HEK293T (cell line): ENCODE results near the gene ZNF821.
"Not testable (repeated sequence)": the region's sequence is repeated elsewhere in the genome, so short reads cannot be mapped to it uniquely, and the experiment has no call there.

Experiments used
- CTCF ChIA-PET: fragments of 350-600 bp; formaldehyde crosslinking; extraction: SDS; loops from one replicate; lab custom pipeline; 2021; ENCODE audit warnings: antibody characterized with exemption, inconsistent platforms; lab: Yijun Ruan, JAX
- POLR2A ChIA-PET: fragments of 350-600 bp; formaldehyde crosslinking; extraction: SDS; loops from one replicate; lab custom pipeline; 2020; ENCODE audit warnings: antibody characterized with exemption, inconsistent platforms; lab: Yijun Ruan, JAX
- DNase-seq: peaks from one replicate; pipeline ENCODE4 v3.0.0; 2012; ENCODE audit warnings: mixed read lengths; ENCODE audit errors: extremely low spot score
- ARNT ChIP-seq: fragments of 450-650 bp; IDR thresholded peaks from 2 replicates; pipeline ENCODE4 v1.6.1; 2017; ENCODE audit warnings: mild to moderate bottlenecking
- BHLHE40 ChIP-seq: fragments of 450-650 bp; IDR thresholded peaks from 2 replicates; pipeline ENCODE4 v1.6.1; 2016; ENCODE audit warnings: mild to moderate bottlenecking, moderate library complexity, borderline replicate concordance
- CTBP1 ChIP-seq: fragments of 450-650 bp; IDR thresholded peaks from 2 replicates; pipeline ENCODE4 v1.6.1; 2016; ENCODE audit warnings: borderline replicate concordance
- ELF4 ChIP-seq: fragments of 450-650 bp; IDR thresholded peaks from 2 replicates; pipeline ENCODE4 v1.6.1; 2017; ENCODE audit warnings: antibody characterized with exemption
- FOXK2 ChIP-seq: fragments of 450-650 bp; IDR thresholded peaks from 2 replicates; pipeline ENCODE4 v1.6.1; 2016; ENCODE audit warnings: mild to moderate bottlenecking
- FOXM1 ChIP-seq: fragments of 450-650 bp; IDR thresholded peaks from 2 replicates; pipeline ENCODE4 v1.6.1; 2017; ENCODE audit warnings: mild to moderate bottlenecking, borderline replicate concordance
- HDGF ChIP-seq: fragments of 450-650 bp; IDR thresholded peaks from 2 replicates; pipeline ENCODE4 v1.6.1; 2017; ENCODE audit warnings: antibody characterized with exemption, borderline replicate concordance
- L3MBTL2 ChIP-seq: fragments of 450-650 bp; conservative IDR thresholded peaks from 2 replicates; pipeline ENCODE4 v1.6.1; 2016; ENCODE audit warnings: mild to moderate bottlenecking
- NFRKB ChIP-seq: fragments of 450-650 bp; IDR thresholded peaks from 2 replicates; pipeline ENCODE4 v1.6.1; 2016; ENCODE audit warnings: mild to moderate bottlenecking, moderate library complexity
- SUZ12 ChIP-seq: fragments of 450-650 bp; IDR thresholded peaks from 2 replicates; pipeline ENCODE4 v1.6.1; 2016; ENCODE audit warnings: mild to moderate bottlenecking

The ZNF821 gene

DNA sequence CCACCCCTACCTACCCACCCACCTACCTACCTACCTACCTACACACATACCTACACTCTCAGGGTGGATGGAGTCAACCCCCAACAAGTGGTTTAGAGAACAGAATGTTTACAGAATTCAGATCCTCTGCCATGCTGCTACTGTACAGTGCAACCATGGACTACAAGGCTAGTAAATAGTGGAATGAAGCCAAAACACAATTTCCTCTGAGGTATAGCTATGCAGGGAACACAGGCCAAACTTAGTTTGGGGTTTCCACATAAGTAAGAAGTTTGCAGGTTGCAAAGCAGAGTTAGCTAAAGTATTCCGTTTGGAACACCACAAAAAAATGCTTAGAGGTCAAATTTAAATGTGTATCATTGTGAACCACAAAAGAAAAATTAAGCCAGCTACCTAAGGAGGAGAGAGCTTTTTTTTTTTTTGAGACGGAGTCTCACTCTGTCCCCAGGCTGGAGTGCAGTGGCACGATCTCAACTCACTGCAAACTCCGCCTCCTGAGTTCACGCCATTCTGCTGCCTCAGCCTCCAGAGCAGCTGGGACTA, 72.7 kb downstream of the ZNF821 start:
- DNase-seq, result no peak
- ChIA-PET POLR2A (no interaction called here), CTCF (interaction anchor here (0.7 kb wide), 1 partner anchor 73 kb away, joined by 8 read pairs; the partner anchor contains the start of gene ZNF821)

DNA sequence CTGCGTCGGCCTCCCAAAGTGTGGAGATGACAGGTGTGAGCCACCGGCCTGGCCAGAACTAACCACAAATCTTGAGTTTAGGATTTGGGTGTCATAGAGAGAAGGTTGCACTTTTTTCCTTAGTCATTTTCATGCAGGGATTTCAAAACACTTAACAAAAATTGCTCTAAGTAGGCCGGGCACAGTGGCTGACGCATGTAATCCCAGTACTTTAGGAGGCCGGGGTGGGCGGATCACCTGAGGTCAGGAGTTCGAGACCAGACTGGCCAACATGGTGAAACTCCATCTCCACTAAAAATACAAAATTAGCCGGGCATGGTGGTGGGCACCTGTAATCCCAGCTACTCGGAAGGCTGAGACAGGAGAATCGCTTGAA, 73.8 kb downstream of the ZNF821 start:
- CTCF ChIA-PET, POLR2A ChIA-PET, DNase-seq: not testable (repeated sequence)

More for the DNA sequence above, 72.7 kb downstream of the ZNF821 start:
- no peak for TF ChIP-seq FOXK2
- TF ChIP-seq ARNT, result no peak
- TF ChIP-seq L3MBTL2, result no peak
- no peak for TF ChIP-seq SUZ12
- TF ChIP-seq ELF4, result no peak
- TF ChIP-seq FOXM1, result no peak
- no peak for TF ChIP-seq CTBP1
- TF ChIP-seq HDGF, result no peak
- TF ChIP-seq BHLHE40, result no peak
- no peak for TF ChIP-seq NFRKB
